Osteocyte (in vitro differentiated cells): Measurements from ENCODE around the gene FARS2. TPM values are rescaled to one million over a fixed set of nuclear protein-coding genes. Genes with fewer than 3 reads are reported as not detected.

Experiments
- DNase-seq: peaks from one replicate; pipeline ENCODE4 v3.0.0; 2021; ENCODE audit warnings: mixed read lengths; ENCODE audit not compliant: unreplicated experiment; ENCODE audit errors: extremely low spot score
- H3K27ac Mint-ChIP-seq: one replicate; pipeline ENCODE4 v1.8.0; 2021; ENCODE audit warnings: mild to moderate bottlenecking, mixed read lengths; ENCODE audit not compliant: unreplicated experiment
- H3K27me3 Mint-ChIP-seq: one replicate; pipeline ENCODE4 v1.8.0; 2021; ENCODE audit warnings: mixed read lengths; ENCODE audit not compliant: unreplicated experiment
- H3K36me3 Mint-ChIP-seq: one replicate; pipeline ENCODE4 v1.8.0; 2021; ENCODE audit warnings: mixed read lengths; ENCODE audit not compliant: unreplicated experiment
- H3K4me1 Mint-ChIP-seq: one replicate; pipeline ENCODE4 v1.8.0; 2021; ENCODE audit warnings: mixed read lengths; ENCODE audit not compliant: unreplicated experiment
- H3K4me3 Mint-ChIP-seq: one replicate; pipeline ENCODE4 v1.8.0; 2021; ENCODE audit warnings: mild to moderate bottlenecking, moderate library complexity, mixed read lengths; ENCODE audit not compliant: unreplicated experiment
- H3K9me3 Mint-ChIP-seq: one replicate; pipeline ENCODE4 v1.8.0; 2021; ENCODE audit warnings: mixed read lengths; ENCODE audit not compliant: unreplicated experiment
- CTCF ChIP-seq: fragments of 200-600 bp; sonication (generic); IDR thresholded peaks from 2 replicates; pipeline ENCODE4 v1.5.0; 2021; ENCODE audit warnings: antibody characterized with exemption, mild to moderate bottlenecking, moderate library complexity
- long read RNA-seq: library from polyadenylated mRNA; unstranded; transcript quantifications from one replicate; pipeline ENCODE4 v2.0.0, GENCODE V29; 2021
- total RNA-seq: library from RNA; stranded (reverse); gene quantifications from 2 replicates; pipeline ENCODE4 v1.2.1, GENCODE V29; 2021

Gene FARS2
- 13.2 and 17.4 TPM in 2 replicates for total RNA-seq
- long read RNA-seq, transcript FARS2-202 (7 exons, 1,692 nt): minor isoform, 6 of 127 reads
- long read RNA-seq, transcript FARS2-201 (7 exons, 1,663 nt): major isoform, 93 of 127 reads
- long read RNA-seq, partial matches to known transcripts: 6 of 127 reads
- long read RNA-seq, other reads (novel, unspliced or antisense): 22 of 127 reads

GRCh38 chr6:5260661-5261544, at the start of gene FARS2, which contains the start of gene LYRM4:
TSS of gene FARS2 (plus strand) at chr6:5261513.
TSS of gene LYRM4 (minus strand) at chr6:5260950. CDS start at chr6:5260733, 217 bp downstream.
- TF ChIP-seq CTCF: peak; percentile 50
- Mint-ChIP-seq H3K4me3 (peak within 1 kb of the TSS; percentile 95), H3K4me1 (peaks cover 21% of the 10 kb centered on the region), H3K27me3 (no peaks in the 10 kb centered on the region), H3K27ac (peak within 1 kb of the TSS; percentile 99), H3K9me3 (no peaks in the 10 kb centered on the region), H3K36me3 (peaks cover 4% of the 10 kb centered on the region)
- peak; percentile 96 for DNase-seq

- no peaks in the 10 kb centered on the region for H3K9me3 Mint-ChIP-seq
- no peak for DNase-seq
- no peak for TF ChIP-seq CTCF
- no peak overlapping the region for H3K4me3 Mint-ChIP-seq
- peak overlapping the region; percentile 53 for H3K27ac Mint-ChIP-seq
- no peaks in the 10 kb centered on the region for H3K36me3 Mint-ChIP-seq
- H3K27me3 Mint-ChIP-seq: no peaks in the 10 kb centered on the region
- H3K4me1 Mint-ChIP-seq: peaks cover 36% of the 10 kb centered on the region
Measured at GRCh38 chr6:5213836-5214235, 47.5 kb upstream of the FARS2 start.

- Mint-ChIP-seq H3K36me3 (no peaks in the 10 kb centered on the region), H3K9me3 (no peaks in the 10 kb centered on the region), H3K27ac (no peak overlapping the region), H3K4me1 (peaks cover 37% of the 10 kb centered on the region), H3K27me3 (no peaks in the 10 kb centered on the region), H3K4me3 (no peak overlapping the region)
- no peak for DNase-seq
- peak; percentile 63 for TF ChIP-seq CTCF
Measured at GRCh38 chr6:5214570-5215052, 46.7 kb upstream of the FARS2 start.

- no peak overlapping the region for H3K4me3 Mint-ChIP-seq
- no peaks in the 10 kb centered on the region for H3K36me3 Mint-ChIP-seq
- H3K27me3 Mint-ChIP-seq: no peaks in the 10 kb centered on the region
- no peak for TF ChIP-seq CTCF
- peak overlapping the region; percentile 33 for H3K27ac Mint-ChIP-seq
- no peaks in the 10 kb centered on the region for H3K9me3 Mint-ChIP-seq
- peaks cover 42% of the 10 kb centered on the region for H3K4me1 Mint-ChIP-seq
- no peak for DNase-seq
Measured at GRCh38 chr6:5215159-5215558, 46.2 kb upstream of the FARS2 start.

- H3K4me1 Mint-ChIP-seq: peaks cover 45% of the 10 kb centered on the region
- no peak overlapping the region for H3K27ac Mint-ChIP-seq
Measured at GRCh38 chr6:5215799-5216198, 45.5 kb upstream of the FARS2 start.

More at GRCh38 chr6:5215799-5216198, 45.5 kb upstream of the FARS2 start:
- no peak for TF ChIP-seq CTCF
- Mint-ChIP-seq H3K4me3 (no peak overlapping the region), H3K27me3 (no peaks in the 10 kb centered on the region), H3K9me3 (no peaks in the 10 kb centered on the region), H3K36me3 (no peaks in the 10 kb centered on the region)
- no peak for DNase-seq
